Measurements from ENCODE around the gene CADM1.

DNA sequence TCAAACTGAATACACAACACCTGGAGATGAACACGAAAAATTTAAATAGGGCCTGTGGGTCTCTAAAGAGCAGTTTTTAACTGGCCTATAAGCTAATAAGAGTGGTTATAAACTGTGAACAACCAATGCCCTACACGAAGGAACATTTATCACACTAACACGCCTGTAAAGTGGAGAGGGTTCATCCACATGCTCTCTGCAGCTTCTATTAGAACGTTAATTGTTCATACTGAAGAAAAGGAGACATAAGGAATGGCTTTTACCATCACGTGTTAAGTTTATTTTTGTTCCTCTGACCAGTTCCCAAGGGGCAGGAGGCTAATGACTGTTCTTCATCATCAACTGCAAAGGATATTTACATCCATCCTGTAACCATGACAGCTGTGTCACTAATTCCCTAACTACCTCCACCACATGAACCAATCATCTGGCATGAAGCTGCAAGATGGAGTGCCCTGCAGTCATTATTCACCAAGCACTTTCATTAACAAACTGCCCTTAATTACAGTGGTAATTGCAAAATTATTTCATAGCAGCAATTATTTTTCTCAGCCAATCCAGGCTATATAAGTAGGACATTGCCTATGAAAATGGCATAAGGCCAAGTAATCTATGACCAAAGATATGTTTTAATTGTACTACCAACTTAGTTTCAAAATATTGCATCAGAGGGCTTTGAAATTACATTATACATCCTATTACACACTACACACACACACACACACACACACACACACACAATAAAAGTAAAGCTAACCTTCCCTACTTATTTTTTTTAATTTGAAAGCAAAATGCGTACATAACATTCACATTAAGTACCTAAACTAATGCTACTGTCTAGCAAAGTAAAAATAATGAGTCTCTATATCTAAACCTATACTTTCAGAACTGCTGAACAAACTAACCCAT, 186.7 kb downstream of the CADM1 start:
- TF ChIP-seq, protein P1, sequence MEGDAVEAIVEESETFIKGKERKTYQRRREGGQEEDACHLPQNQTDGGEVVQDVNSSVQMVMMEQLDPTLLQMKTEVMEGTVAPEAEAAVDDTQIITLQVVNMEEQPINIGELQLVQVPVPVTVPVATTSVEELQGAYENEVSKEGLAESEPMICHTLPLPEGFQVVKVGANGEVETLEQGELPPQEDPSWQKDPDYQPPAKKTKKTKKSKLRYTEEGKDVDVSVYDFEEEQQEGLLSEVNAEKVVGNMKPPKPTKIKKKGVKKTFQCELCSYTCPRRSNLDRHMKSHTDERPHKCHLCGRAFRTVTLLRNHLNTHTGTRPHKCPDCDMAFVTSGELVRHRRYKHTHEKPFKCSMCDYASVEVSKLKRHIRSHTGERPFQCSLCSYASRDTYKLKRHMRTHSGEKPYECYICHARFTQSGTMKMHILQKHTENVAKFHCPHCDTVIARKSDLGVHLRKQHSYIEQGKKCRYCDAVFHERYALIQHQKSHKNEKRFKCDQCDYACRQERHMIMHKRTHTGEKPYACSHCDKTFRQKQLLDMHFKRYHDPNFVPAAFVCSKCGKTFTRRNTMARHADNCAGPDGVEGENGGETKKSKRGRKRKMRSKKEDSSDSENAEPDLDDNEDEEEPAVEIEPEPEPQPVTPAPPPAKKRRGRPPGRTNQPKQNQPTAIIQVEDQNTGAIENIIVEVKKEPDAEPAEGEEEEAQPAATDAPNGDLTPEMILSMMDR (IDR thresholded peaks at IDR 0.05) = no peak
- TF ChIP-seq POLR2A (IDR thresholded peaks at IDR 0.05) = no peak

Measured in heart left ventricle (tissue), 13 donors.